Smooth muscle cell (in vitro differentiated cells): Measurements from ENCODE around the gene TNFRSF25. TPM values are rescaled to one million over a fixed set of nuclear protein-coding genes. Genes with fewer than 3 reads are reported as not detected.

Experiments used
- DNase-seq: peaks from one replicate; lab custom pipeline; 2025; ENCODE audit not compliant: unreplicated experiment; lab: John Stamatoyannopoulos, UW
- H2AFZ ChIP-seq: fragments of 200-600 bp; sonication (generic); 2 replicates; pipeline ENCODE4 v1.6.0; 2016; ENCODE audit warnings: antibody characterized with exemption, low read depth, mild to moderate bottlenecking
- H3F3A ChIP-seq: fragments of 200-600 bp; sonication (generic); 2 replicates; pipeline ENCODE4 v1.6.0; 2017; ENCODE audit warnings: antibody characterized with exemption, low read depth
- H3K27ac ChIP-seq: fragments of 200-600 bp; sonication (generic); 2 replicates; pipeline ENCODE4 v1.5.1; 2016; ENCODE audit warnings: low read depth, mild to moderate bottlenecking
- H3K27me3 ChIP-seq: fragments of 200-600 bp; sonication (generic); 2 replicates; pipeline ENCODE4 v1.6.1; 2016; ENCODE audit warnings: low read depth, mild to moderate bottlenecking
- H3K36me3 ChIP-seq: fragments of 200-600 bp; sonication (generic); 2 replicates; pipeline ENCODE4 v1.5.1; 2016; ENCODE audit warnings: low read depth
- H3K4me1 ChIP-seq: fragments of 200-600 bp; sonication (generic); 2 replicates; pipeline ENCODE4 v1.5.1; 2016; ENCODE audit warnings: low read depth
- H3K4me2 ChIP-seq: fragments of 200-600 bp; sonication (generic); 2 replicates; pipeline ENCODE4 v1.6.0; 2016; ENCODE audit warnings: mild to moderate bottlenecking
- H3K4me3 ChIP-seq: fragments of 200-600 bp; sonication (generic); 2 replicates; pipeline ENCODE4 v1.5.1; 2016; ENCODE audit warnings: mild to moderate bottlenecking
- H3K79me2 ChIP-seq: fragments of 200-600 bp; sonication (generic); 2 replicates; pipeline ENCODE4 v1.6.0; 2016; ENCODE audit warnings: low read depth, mild to moderate bottlenecking
- H3K9ac ChIP-seq: fragments of 200-600 bp; sonication (generic); 2 replicates; pipeline ENCODE4 v1.6.0; 2016; ENCODE audit warnings: low read depth
- H3K9me3 ChIP-seq: fragments of 200-600 bp; sonication (generic); replicated peaks from 2 replicates; pipeline ENCODE4 v1.5.1; 2016; ENCODE audit warnings: low read depth
- H4K20me1 ChIP-seq: fragments of 200-600 bp; sonication (generic); 2 replicates; pipeline ENCODE4 v1.6.0; 2016; ENCODE audit warnings: low read depth
- CTCF ChIP-seq: fragments of 200-600 bp; sonication (generic); IDR thresholded peaks from 2 replicates; pipeline ENCODE4 v1.5.1; 2017; ENCODE audit warnings: borderline replicate concordance, mild to moderate bottlenecking, antibody characterized with exemption; ENCODE audit not compliant: insufficient read depth, poor library complexity, severe bottlenecking
- WGBS: methylation state at CpG from one replicate; pipeline ENCODE4 v1.1.7; 2016; ENCODE audit warnings: low lambda C conversion rate; 5-methylcytosine and 5-hydroxymethylcytosine counted together
- polyA plus RNA-seq: library from polyadenylated mRNA; unstranded; fragments of >200 nt; fragmentation: Nextera tagmentation; extraction: Ambion mirVana; gene quantifications from 2 replicates; pipeline ENCODE4 v1.2.1, GENCODE V29; 2016
- total RNA-seq: library from RNA; depleted of rRNA; stranded (reverse); fragments of >200 nt; gene quantifications from 2 replicates; pipeline ENCODE4 v1.2.3, GENCODE V29; 2014

The TNFRSF25 gene
- total and polyA plus RNA-seq, 2 experiments from 2014 or later = 10.1 to 19.8 TPM

- Histone ChIP-seq H3K9me3 (no peaks in the 10 kb centered on the region), H3K27ac (no peak overlapping the region), H3K36me3 (no peaks in the 10 kb centered on the region), H3K79me2 (no peaks in the 10 kb centered on the region), H3K4me1 (no peaks in the 10 kb centered on the region), H4K20me1 (no peaks in the 10 kb centered on the region), H3K27me3 (no peaks in the 10 kb centered on the region), H3K4me3 (no peak overlapping the region), H3K9ac (no peak overlapping the region), H3F3A (no peaks in the 10 kb centered on the region), H2AFZ (no peak overlapping the region), H3K4me2 (no peak overlapping the region)
- 95% methylated on average over 11 of the region's 11 CpGs for WGBS
- no peak for DNase-seq
- TF ChIP-seq CTCF = no peak
Measured at GRCh38 chr1:6508816-6509189, 42.8 kb upstream of the TNFRSF25 start.

GRCh38 chr1:6508154-6508815, 42.3 kb upstream of the TNFRSF25 start:
- TF ChIP-seq CTCF = no peak
- H3K27ac ChIP-seq = no peak overlapping the region
- no peaks in the 10 kb centered on the region for H3F3A ChIP-seq
- no peak overlapping the region for H2AFZ ChIP-seq
- no peak for DNase-seq
- no peak overlapping the region for H3K4me3 ChIP-seq
- WGBS = 89% methylated on average over 18 of the region's 18 CpGs
- no peaks in the 10 kb centered on the region for H3K9me3 ChIP-seq
- H3K4me1 ChIP-seq = no peaks in the 10 kb centered on the region
- H3K27me3 ChIP-seq = no peaks in the 10 kb centered on the region
- H3K4me2 ChIP-seq = no peak overlapping the region
- no peak overlapping the region for H3K9ac ChIP-seq
- H3K36me3 ChIP-seq = no peaks in the 10 kb centered on the region
- no peaks in the 10 kb centered on the region for H3K79me2 ChIP-seq
- no peaks in the 10 kb centered on the region for H4K20me1 ChIP-seq

GRCh38 chr1:6507461-6507911, 41.5 kb upstream of the TNFRSF25 start:
- no peaks in the 10 kb centered on the region for H3K36me3 ChIP-seq
- no peaks in the 10 kb centered on the region for H3F3A ChIP-seq
- H2AFZ ChIP-seq = no peak overlapping the region
- TF ChIP-seq CTCF = no peak
- H3K27ac ChIP-seq = no peak overlapping the region
- no peak overlapping the region for H3K9ac ChIP-seq
- no peaks in the 10 kb centered on the region for H3K4me1 ChIP-seq
- H3K4me3 ChIP-seq = no peak overlapping the region
- 90% methylated on average over 10 of the region's 12 CpGs for WGBS
- H3K27me3 ChIP-seq = no peaks in the 10 kb centered on the region
- no peak for DNase-seq
- no peaks in the 10 kb centered on the region for H3K9me3 ChIP-seq
- H3K4me2 ChIP-seq = no peak overlapping the region
- H4K20me1 ChIP-seq = no peaks in the 10 kb centered on the region
- H3K79me2 ChIP-seq = no peaks in the 10 kb centered on the region

- no peaks in the 10 kb centered on the region for H3F3A ChIP-seq
- H3K9ac ChIP-seq = no peak overlapping the region
- no peak overlapping the region for H3K4me3 ChIP-seq
- WGBS = 91% methylated on average over 7 of the region's 7 CpGs
- no peaks in the 10 kb centered on the region for H3K79me2 ChIP-seq
- H3K4me2 ChIP-seq = no peak overlapping the region
- no peaks in the 10 kb centered on the region for H3K36me3 ChIP-seq
- no peak overlapping the region for H2AFZ ChIP-seq
- DNase-seq = no peak
- H4K20me1 ChIP-seq = no peaks in the 10 kb centered on the region
- no peaks in the 10 kb centered on the region for H3K4me1 ChIP-seq
- TF ChIP-seq CTCF = no peak
- no peak overlapping the region for H3K27ac ChIP-seq
- H3K27me3 ChIP-seq = no peaks in the 10 kb centered on the region
- no peaks in the 10 kb centered on the region for H3K9me3 ChIP-seq
Measured at GRCh38 chr1:6507037-6507428, 41.1 kb upstream of the TNFRSF25 start.
